CD4-positive, alpha-beta T cell treated with Interleukin-12 subunit alpha and Interleukin-12 subunit beta, for 1 hour (primary cell): ENCODE measurements around the gene BLOC1S6.

Source experiments
- DNase-seq: peaks from one replicate; pipeline ENCODE4 v3.0.0-alpha.2; 2020

Gene BLOC1S6

GRCh38 chr15:45587095-45587862 is at the start of gene BLOC1S6:
TSS of gene BLOC1S6 (plus strand) at chr15:45587379. CDS start at chr15:45587444, 65 bp downstream.
- peak; percentile 92 for DNase-seq

- no peak for DNase-seq
Observed at GRCh38 chr15:45539680-45540079, 47.5 kb upstream of the BLOC1S6 start.

GRCh38 chr15:45540531-45540930 is 46.6 kb upstream of the BLOC1S6 start:
- no peak for DNase-seq

- no peak for DNase-seq
Observed at GRCh38 chr15:45543051-45543450, 44.1 kb upstream of the BLOC1S6 start.

GRCh38 chr15:45544266-45545023 is 42.7 kb upstream of the BLOC1S6 start:
- DNase-seq = no peak

GRCh38 chr15:45546789-45547188 is 40.4 kb upstream of the BLOC1S6 start:
- DNase-seq = no peak

- no peak for DNase-seq
Observed at GRCh38 chr15:45548753-45549520, 38.2 kb upstream of the BLOC1S6 start.

- DNase-seq = no peak
Observed at GRCh38 chr15:45549541-45550220, 37.5 kb upstream of the BLOC1S6 start.

- no peak for DNase-seq
Observed at GRCh38 chr15:45550436-45550835, 36.7 kb upstream of the BLOC1S6 start.

- no peak for DNase-seq
Observed at GRCh38 chr15:45551676-45552075, 35.5 kb upstream of the BLOC1S6 start.

- no peak for DNase-seq
Observed at GRCh38 chr15:45555934-45556608, 31.1 kb upstream of the BLOC1S6 start.

- no peak for DNase-seq
Observed at GRCh38 chr15:45572617-45573016, 14.6 kb upstream of the BLOC1S6 start.

- DNase-seq = peak; percentile 17
Observed at GRCh38 chr15:45573961-45574629, 13.1 kb upstream of the BLOC1S6 start.

- no peak for DNase-seq
Observed at GRCh38 chr15:45581919-45582318, 5.3 kb upstream of the BLOC1S6 start.

- DNase-seq = no peak
Observed at GRCh38 chr15:45583731-45584639, 3.2 kb upstream of the BLOC1S6 start.

GRCh38 chr15:45585069-45585791 is 1.9 kb upstream of the BLOC1S6 start:
- no peak for DNase-seq

GRCh38 chr15:45586125-45586524 is 1.1 kb upstream of the BLOC1S6 start:
- no peak for DNase-seq

- no peak for DNase-seq
Observed at GRCh38 chr15:45586601-45587094, 531 bp upstream of the BLOC1S6 start.

GRCh38 chr15:45587863-45588170 is 638 bp downstream of the BLOC1S6 start:
- DNase-seq = no peak
